Neural cell (in vitro differentiated cells): ENCODE results near the gene GGCX. TPM values are rescaled to one million over a fixed set of nuclear protein-coding genes. Genes with fewer than 3 reads are reported as not detected.
A peak's percentile ranks its signal among the peaks of the same experiment; 100 is the strongest.

Experiments used
- H2AFZ ChIP-seq: fragments of 200-600, 300-800 bp; sonication (generic), shearing (Covaris generic); 2 replicates; pipeline ENCODE4 v1.6.0; 2014; ENCODE audit warnings: low read depth, mild to moderate bottlenecking, antibody characterized with exemption, low read length, moderate library complexity
- H3F3A ChIP-seq: fragments of 200-600 bp; shearing (Covaris generic); 2 replicates; pipeline ENCODE4 v1.6.1; 2016; ENCODE audit warnings: mild to moderate bottlenecking, moderate library complexity, mixed read lengths, antibody characterized with exemption, low read length; ENCODE audit not compliant: insufficient read depth, poor library complexity, severe bottlenecking
- H3K27ac ChIP-seq: fragments of 200-600, 300-800 bp; sonication (generic), shearing (Covaris generic); 2 replicates; pipeline ENCODE4 v1.5.1; 2014; ENCODE audit warnings: mild to moderate bottlenecking, low read length, moderate library complexity
- H3K27me3 ChIP-seq: fragments of 300-800, 200-600 bp; sonication (generic), shearing (Covaris generic); 2 replicates; pipeline ENCODE4 v1.6.0; 2014; ENCODE audit warnings: mild to moderate bottlenecking, low read depth, low read length, moderate library complexity; ENCODE audit not compliant: insufficient read depth
- H3K36me3 ChIP-seq: fragments of 300-800, 200-600 bp; sonication (generic), shearing (Covaris generic); 2 replicates; pipeline ENCODE4 v1.5.1; 2014; ENCODE audit warnings: mild to moderate bottlenecking, antibody characterized with exemption, low read length, moderate library complexity; ENCODE audit not compliant: insufficient read depth
- H3K4me2 ChIP-seq: fragments of 300-800, 200-600 bp; sonication (generic), shearing (Covaris generic); 2 replicates; pipeline ENCODE4 v1.6.0; 2014; ENCODE audit warnings: mild to moderate bottlenecking, low read length
- H3K4me3 ChIP-seq: fragments of 300-800, 200-600 bp; sonication (generic), shearing (Covaris generic); 2 replicates; pipeline ENCODE4 v1.5.1; 2014; ENCODE audit warnings: mild to moderate bottlenecking, low read length, moderate library complexity
- H3K79me2 ChIP-seq: fragments of 200-600 bp; shearing (Covaris generic); replicated peaks from 2 replicates; pipeline ENCODE4 v1.6.0; 2014; ENCODE audit warnings: mild to moderate bottlenecking, low read length, moderate library complexity; ENCODE audit not compliant: insufficient read depth
- H3K9ac ChIP-seq: fragments of 300-800, 200-600 bp; sonication (generic), shearing (Covaris generic); 2 replicates; pipeline ENCODE4 v1.6.1; 2016; ENCODE audit warnings: mild to moderate bottlenecking, low read length, mixed read lengths
- H3K9me2 ChIP-seq: fragments of 200-600 bp; shearing (Covaris generic); 2 replicates; pipeline ENCODE4 v1.6.1; 2016; ENCODE audit warnings: mild to moderate bottlenecking, low read length, mixed read lengths; ENCODE audit not compliant: insufficient read depth
- H3K9me3 ChIP-seq: fragments of 200-600, 300-800 bp; sonication (generic), shearing (Covaris generic); 2 replicates; pipeline ENCODE4 v1.6.1; 2016; ENCODE audit warnings: mild to moderate bottlenecking, mixed run types, low read length, moderate library complexity, mixed read lengths
- H4K20me1 ChIP-seq: fragments of 200-600 bp; shearing (Covaris generic); 2 replicates; pipeline ENCODE4 v1.6.1; 2016; ENCODE audit warnings: mild to moderate bottlenecking, mixed run types; ENCODE audit not compliant: insufficient read depth
- EP300 ChIP-seq: fragments of 450-650 bp; conservative IDR thresholded peaks from 2 replicates; pipeline ENCODE4 v1.6.1; 2014; ENCODE audit warnings: antibody characterized with exemption, mild to moderate bottlenecking, moderate library complexity; ENCODE audit not compliant: poor library complexity, severe bottlenecking
- EZH2 ChIP-seq: fragments of 200-600, 300-800 bp; shearing (Covaris generic), sonication (generic); IDR thresholded peaks from 2 replicates; pipeline ENCODE4 v1.6.1; 2014; ENCODE audit warnings: antibody characterized with exemption, low read length, borderline replicate concordance, mild to moderate bottlenecking; ENCODE audit not compliant: insufficient read depth, poor library complexity, severe bottlenecking
- MXI1 ChIP-seq: fragments of 450-650 bp; conservative IDR thresholded peaks from 2 replicates; pipeline ENCODE4 v1.6.1; 2014; ENCODE audit warnings: antibody characterized with exemption, mild to moderate bottlenecking; ENCODE audit not compliant: poor library complexity, severe bottlenecking
- POLR2AphosphoS5 ChIP-seq: IDR thresholded peaks from 2 replicates; pipeline ENCODE4 v1.6.1; 2012
- RAD21 ChIP-seq: fragments of 450-650 bp; conservative IDR thresholded peaks from 2 replicates; pipeline ENCODE4 v1.6.1; 2014; ENCODE audit warnings: antibody characterized with exemption, mild to moderate bottlenecking, moderate library complexity
- SMC3 ChIP-seq: fragments of 450-650 bp; conservative IDR thresholded peaks from 2 replicates; pipeline ENCODE4 v1.6.1; 2014; ENCODE audit warnings: antibody characterized with exemption, mild to moderate bottlenecking, moderate library complexity; ENCODE audit not compliant: poor library complexity
- TAF1 ChIP-seq: IDR thresholded peaks from 2 replicates; pipeline ENCODE4 v1.6.1; 2012; ENCODE audit warnings: low read depth
- polyA plus RNA-seq: library from polyadenylated mRNA; depleted of rRNA; stranded (reverse); fragments of >200 nt; gene quantifications from 2 replicates; pipeline ENCODE4 v1.2.3, GENCODE V29; 2014
- TF ChIP-seq, protein P1 (sequence below): fragments of 450-650 bp; IDR thresholded peaks from 2 replicates; pipeline ENCODE4 v1.5.1; 2014; ENCODE audit warnings: antibody characterized with exemption, mild to moderate bottlenecking, moderate library complexity; ENCODE audit not compliant: poor library complexity, severe bottlenecking
- TF ChIP-seq, protein P2 (sequence below): IDR thresholded peaks from 2 replicates; pipeline ENCODE4 v1.6.1; 2012; ENCODE audit warnings: borderline replicate concordance

The GGCX gene
- polyA plus RNA-seq, 1 donor from 2014 or later: 41.4 TPM

DNA sequence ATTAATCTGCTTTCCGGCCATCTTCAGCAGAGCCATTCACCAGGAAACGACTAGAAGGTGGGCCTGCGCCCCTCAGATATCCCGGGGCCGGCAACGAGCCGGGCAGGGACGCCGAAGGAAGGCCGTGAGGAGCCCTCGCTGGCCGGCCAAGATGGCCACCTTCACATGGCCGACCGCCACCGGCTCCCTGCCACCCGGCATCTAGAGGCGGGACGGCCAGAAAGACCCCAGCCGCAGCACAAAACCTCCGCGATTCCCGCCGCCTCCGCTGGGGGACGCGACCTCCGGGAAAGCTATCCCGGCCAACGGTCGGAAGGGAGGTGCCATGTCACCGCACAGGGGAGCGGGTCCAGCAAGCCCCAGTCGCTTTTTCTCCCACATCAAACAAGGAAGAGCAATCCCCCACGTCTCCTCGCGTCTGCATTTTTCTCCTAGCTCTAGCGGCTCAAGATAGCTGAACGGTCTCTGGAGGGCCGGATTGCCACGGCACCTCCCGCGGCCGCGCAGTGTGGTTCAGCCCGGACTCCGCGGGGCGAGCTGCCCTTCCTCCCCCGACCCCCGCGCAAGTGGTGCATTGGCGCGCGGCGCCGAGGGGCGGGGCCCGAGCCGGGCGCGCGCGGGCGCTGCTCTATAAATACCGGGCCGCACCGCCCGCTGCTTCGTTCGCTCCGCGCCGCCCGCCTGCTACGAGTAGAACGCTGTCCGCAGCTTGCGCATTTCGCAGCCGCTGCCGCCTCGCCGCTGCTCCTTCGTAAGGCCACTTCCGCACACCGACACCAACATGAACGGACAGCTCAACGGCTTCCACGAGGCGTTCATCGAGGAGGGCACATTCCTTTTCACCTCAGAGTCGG, 22.6 kb downstream of the GGCX start, which contains the start of gene MAT2A:
MAT2A (plus strand) TSS at position 662 of the 854 bp plus-strand sequence; CDS start at position 782, 120 bp downstream.
- no peaks in the 10 kb centered on the region for H3K9me2 ChIP-seq
- H3K27ac ChIP-seq: peak within 1 kb of the TSS; percentile 98
- peaks cover 6% of the 10 kb centered on the region for H3F3A ChIP-seq
- H3K27me3 ChIP-seq: no peaks in the 10 kb centered on the region
- H3K9me3 ChIP-seq: no peaks in the 10 kb centered on the region
- peak within 1 kb of the TSS; percentile 87 for H3K4me2 ChIP-seq
- peak within 1 kb of the TSS; percentile 91 for H3K4me3 ChIP-seq
- peak within 1 kb of the TSS; percentile 99 for H3K9ac ChIP-seq
- TF ChIP-seq, protein P1, sequence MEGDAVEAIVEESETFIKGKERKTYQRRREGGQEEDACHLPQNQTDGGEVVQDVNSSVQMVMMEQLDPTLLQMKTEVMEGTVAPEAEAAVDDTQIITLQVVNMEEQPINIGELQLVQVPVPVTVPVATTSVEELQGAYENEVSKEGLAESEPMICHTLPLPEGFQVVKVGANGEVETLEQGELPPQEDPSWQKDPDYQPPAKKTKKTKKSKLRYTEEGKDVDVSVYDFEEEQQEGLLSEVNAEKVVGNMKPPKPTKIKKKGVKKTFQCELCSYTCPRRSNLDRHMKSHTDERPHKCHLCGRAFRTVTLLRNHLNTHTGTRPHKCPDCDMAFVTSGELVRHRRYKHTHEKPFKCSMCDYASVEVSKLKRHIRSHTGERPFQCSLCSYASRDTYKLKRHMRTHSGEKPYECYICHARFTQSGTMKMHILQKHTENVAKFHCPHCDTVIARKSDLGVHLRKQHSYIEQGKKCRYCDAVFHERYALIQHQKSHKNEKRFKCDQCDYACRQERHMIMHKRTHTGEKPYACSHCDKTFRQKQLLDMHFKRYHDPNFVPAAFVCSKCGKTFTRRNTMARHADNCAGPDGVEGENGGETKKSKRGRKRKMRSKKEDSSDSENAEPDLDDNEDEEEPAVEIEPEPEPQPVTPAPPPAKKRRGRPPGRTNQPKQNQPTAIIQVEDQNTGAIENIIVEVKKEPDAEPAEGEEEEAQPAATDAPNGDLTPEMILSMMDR: peak; percentile 95
- TF ChIP-seq TAF1: peak; percentile 93
- TF ChIP-seq, protein P2, sequence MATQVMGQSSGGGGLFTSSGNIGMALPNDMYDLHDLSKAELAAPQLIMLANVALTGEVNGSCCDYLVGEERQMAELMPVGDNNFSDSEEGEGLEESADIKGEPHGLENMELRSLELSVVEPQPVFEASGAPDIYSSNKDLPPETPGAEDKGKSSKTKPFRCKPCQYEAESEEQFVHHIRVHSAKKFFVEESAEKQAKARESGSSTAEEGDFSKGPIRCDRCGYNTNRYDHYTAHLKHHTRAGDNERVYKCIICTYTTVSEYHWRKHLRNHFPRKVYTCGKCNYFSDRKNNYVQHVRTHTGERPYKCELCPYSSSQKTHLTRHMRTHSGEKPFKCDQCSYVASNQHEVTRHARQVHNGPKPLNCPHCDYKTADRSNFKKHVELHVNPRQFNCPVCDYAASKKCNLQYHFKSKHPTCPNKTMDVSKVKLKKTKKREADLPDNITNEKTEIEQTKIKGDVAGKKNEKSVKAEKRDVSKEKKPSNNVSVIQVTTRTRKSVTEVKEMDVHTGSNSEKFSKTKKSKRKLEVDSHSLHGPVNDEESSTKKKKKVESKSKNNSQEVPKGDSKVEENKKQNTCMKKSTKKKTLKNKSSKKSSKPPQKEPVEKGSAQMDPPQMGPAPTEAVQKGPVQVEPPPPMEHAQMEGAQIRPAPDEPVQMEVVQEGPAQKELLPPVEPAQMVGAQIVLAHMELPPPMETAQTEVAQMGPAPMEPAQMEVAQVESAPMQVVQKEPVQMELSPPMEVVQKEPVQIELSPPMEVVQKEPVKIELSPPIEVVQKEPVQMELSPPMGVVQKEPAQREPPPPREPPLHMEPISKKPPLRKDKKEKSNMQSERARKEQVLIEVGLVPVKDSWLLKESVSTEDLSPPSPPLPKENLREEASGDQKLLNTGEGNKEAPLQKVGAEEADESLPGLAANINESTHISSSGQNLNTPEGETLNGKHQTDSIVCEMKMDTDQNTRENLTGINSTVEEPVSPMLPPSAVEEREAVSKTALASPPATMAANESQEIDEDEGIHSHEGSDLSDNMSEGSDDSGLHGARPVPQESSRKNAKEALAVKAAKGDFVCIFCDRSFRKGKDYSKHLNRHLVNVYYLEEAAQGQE: peak; percentile 74
- TF ChIP-seq MXI1: no peak
- peak; percentile 97 for TF ChIP-seq POLR2AphosphoS5
- no peak for TF ChIP-seq EZH2
- peak; percentile 75 for TF ChIP-seq EP300
- TF ChIP-seq SMC3: peak; percentile 75
- TF ChIP-seq RAD21: peak; percentile 67
- H2AFZ ChIP-seq: peak within 1 kb of the TSS; percentile 74
- H3K36me3 ChIP-seq: peaks cover 15% of the 10 kb centered on the region
- peaks cover 39% of the 10 kb centered on the region for H3K79me2 ChIP-seq
- peaks cover 23% of the 10 kb centered on the region for H4K20me1 ChIP-seq

GRCh38 chr2:85537600-85538506, 23.4 kb downstream of the GGCX start:
- H3K9me3 ChIP-seq: no peaks in the 10 kb centered on the region
- peaks cover 11% of the 10 kb centered on the region for H3K36me3 ChIP-seq
- H4K20me1 ChIP-seq: peaks cover 23% of the 10 kb centered on the region
- H3F3A ChIP-seq: peaks cover 6% of the 10 kb centered on the region
- no peaks in the 10 kb centered on the region for H3K27me3 ChIP-seq
- peak overlapping the region; percentile 99 for H3K9ac ChIP-seq
- peak; percentile 34 for TF ChIP-seq EP300
- peak; percentile 82 for TF ChIP-seq POLR2AphosphoS5
- TF ChIP-seq, protein P2: peak; percentile 94
- TF ChIP-seq EZH2: no peak
- peak; percentile 72 for TF ChIP-seq SMC3
- peak; percentile 70 for TF ChIP-seq TAF1
- TF ChIP-seq, protein P1: peak; percentile 71
- peak; percentile 74 for TF ChIP-seq RAD21
- peak; percentile 7 for TF ChIP-seq MXI1
- peak overlapping the region; percentile 98 for H3K27ac ChIP-seq
- H3K4me3 ChIP-seq: peak overlapping the region; percentile 91
- peak overlapping the region; percentile 51 for H2AFZ ChIP-seq
- H3K9me2 ChIP-seq: no peaks in the 10 kb centered on the region
- H3K79me2 ChIP-seq: peaks cover 35% of the 10 kb centered on the region
- peak overlapping the region; percentile 87 for H3K4me2 ChIP-seq
